Prostate gland (tissue), 2 donors: Measurements from ENCODE around the gene KTI12.

Experiments used
- CTCF ChIP-seq, 4 experiments: fragments of 200-600 bp in 2 of 4; fragments of 450-650 bp in 2 of 4; sonication (generic) in 2 of 4; IDR thresholded peaks; 1 replicate in 3 of 4; 2 replicates in 1 of 4; pipeline ENCODE4 v1.5.1; 2016 to 2019; ENCODE audit warnings: antibody characterized with exemption in 4 of 4, mild to moderate bottlenecking in 2 of 4, moderate library complexity in 2 of 4
- POLR2AphosphoS5 ChIP-seq: sonication (generic); formaldehyde crosslinking; IDR thresholded peaks from one replicate; pipeline ENCODE4 v1.6.1; 2017; ENCODE audit warnings: antibody characterized with exemption

GRCh38 chr1:52045236-52045635 is 11.6 kb upstream of the KTI12 start:
- TF ChIP-seq CTCF (IDR thresholded peaks at IDR 0.05) (no peak), POLR2AphosphoS5 (no peak)
